PFSK-1 (cell line): Measurements from ENCODE around the gene FMNL2.

ENCODE experiments used
- FOXP2 ChIP-seq: optimal IDR thresholded peaks from 2 replicates; pipeline ENCODE3; 2011; ENCODE audit warnings: borderline replicate concordance, control low read depth, inconsistent platforms; ENCODE audit not compliant: insufficient read depth; ENCODE audit errors: extremely low read length, extremely low read depth
- POLR2AphosphoS5 ChIP-seq: IDR thresholded peaks from 2 replicates; pipeline ENCODE4 v1.6.1; 2012; ENCODE audit warnings: low read depth, mild to moderate bottlenecking, control low read depth, low read length, moderate library complexity
- REST ChIP-seq, 2 experiments: IDR thresholded peaks; 2 replicates each; pipeline versions ENCODE4 v1.6.1 to v1.8.0; 2011 to 2012; ENCODE audit warnings: low read depth in 2 of 2, low read length in 2 of 2, control low read depth in 1 of 2, inconsistent platforms in 1 of 2, mild to moderate bottlenecking in 1 of 2, moderate library complexity in 1 of 2; ENCODE audit not compliant: insufficient read depth in 1 of 2
- SIN3A ChIP-seq: IDR thresholded peaks from 2 replicates; pipeline ENCODE4 v1.6.1; 2012; ENCODE audit warnings: mild to moderate bottlenecking, low read length, moderate library complexity, borderline replicate concordance; ENCODE audit not compliant: insufficient read depth
- TAF1 ChIP-seq: IDR thresholded peaks from 2 replicates; pipeline ENCODE4 v1.6.1; 2012; ENCODE audit warnings: low read length, control low read depth, borderline replicate concordance; ENCODE audit not compliant: insufficient read depth

Gene FMNL2

GRCh38 chr2:152602750-152603149 lies 267.8 kb downstream of the FMNL2 start:
- no peak for TF ChIP-seq TAF1
- TF ChIP-seq REST (IDR thresholded peaks at IDR 0.05; ENCODE audit: insufficient read depth in 1 of 2, low read depth in 2 of 2, low read length in 2 of 2), result no peak
- no peak for TF ChIP-seq FOXP2
- TF ChIP-seq POLR2AphosphoS5, result no peak
- no peak for TF ChIP-seq SIN3A

- no peak for TF ChIP-seq POLR2AphosphoS5
- TF ChIP-seq SIN3A, result no peak
- no peak for TF ChIP-seq FOXP2
- TF ChIP-seq TAF1, result no peak
- TF ChIP-seq REST (IDR thresholded peaks at IDR 0.05; ENCODE audit: insufficient read depth in 1 of 2, low read depth in 2 of 2, low read length in 2 of 2), result no peak
These were observed 268.2 kb downstream of the FMNL2 start for GRCh38 chr2:152603166-152603565.

- TF ChIP-seq FOXP2 (no peak), POLR2AphosphoS5 (no peak), TAF1 (no peak), REST (IDR thresholded peaks at IDR 0.05; ENCODE audit: insufficient read depth in 1 of 2, low read depth in 2 of 2, low read length in 2 of 2) (no peak), SIN3A (no peak)
These were observed 271.1 kb downstream of the FMNL2 start for GRCh38 chr2:152606081-152606480.

GRCh38 chr2:152606941-152607340 lies 272.0 kb downstream of the FMNL2 start:
- TF ChIP-seq REST (IDR thresholded peaks at IDR 0.05; ENCODE audit: insufficient read depth in 1 of 2, low read depth in 2 of 2, low read length in 2 of 2), result no peak
- TF ChIP-seq FOXP2, result no peak
- TF ChIP-seq SIN3A, result no peak
- no peak for TF ChIP-seq POLR2AphosphoS5
- no peak for TF ChIP-seq TAF1

GRCh38 chr2:152607793-152608300 lies 272.9 kb downstream of the FMNL2 start:
- TF ChIP-seq POLR2AphosphoS5 (no peak), TAF1 (no peak), FOXP2 (no peak), SIN3A (no peak), REST (IDR thresholded peaks at IDR 0.05; ENCODE audit: insufficient read depth in 1 of 2, low read depth in 2 of 2, low read length in 2 of 2) (no peak)
